ENCODE data around the gene TRABD2A.
"Not testable (repeated sequence)": the region's sequence is repeated elsewhere in the genome, so short reads cannot be mapped to it uniquely, and the experiment has no call there.

The TRABD2A gene

GRCh38 chr2:84919885-84920580 lies 39.1 kb upstream of the TRABD2A start:
- Histone ChIP-seq H4K20me1 (ENCODE audit: insufficient read depth, low read length) (no peaks in the 10 kb centered on the region), H3K4me1 (ENCODE audit: insufficient read depth, low read length) (no peaks in the 10 kb centered on the region), H3K9me3 (ENCODE audit: insufficient read depth, low read length, severe bottlenecking) (no peaks in the 10 kb centered on the region), H2AFZ (ENCODE audit: low read depth, low read length) (no peak overlapping the region), H3K27me3 (ENCODE audit: insufficient read depth, low read length, poor library complexity) (no peaks in the 10 kb centered on the region), H3K27ac (ENCODE audit: low read length) (no peak overlapping the region), H3K4me2 (ENCODE audit: insufficient read depth, low read length) (no peak overlapping the region), H3K9ac (ENCODE audit: low read depth, low read length) (no peak overlapping the region), H3K79me2 (ENCODE audit: insufficient read depth, low read length) (no peaks in the 10 kb centered on the region), H3K4me3 (ENCODE audit: low read depth in 1 of 2, low read length in 2 of 2) (no peak overlapping the region), H3K36me3 (ENCODE audit: insufficient read depth, low read length) (no peaks in the 10 kb centered on the region)
- TF ChIP-seq EZH2 (IDR thresholded peaks at IDR 0.05; ENCODE audit: borderline replicate concordance, low read depth, low read length, severe bottlenecking) (no peak), CTCF (IDR thresholded peaks at IDR 0.05; ENCODE audit: borderline replicate concordance, extremely low read depth, low read length, poor library complexity, severe bottlenecking) (no peak)
- ATAC-seq (ENCODE audit: insufficient read depth, low read depth) (no peak), DNase-seq (no peak)

GRCh38 chr2:84918430-84918829 lies 37.5 kb upstream of the TRABD2A start:
- no peak for ATAC-seq (ENCODE audit: insufficient read depth, low read depth)
- no peak overlapping the region for H3K9ac ChIP-seq (ENCODE audit: low read depth, low read length)
- H3K36me3 ChIP-seq (ENCODE audit: insufficient read depth, low read length): no peaks in the 10 kb centered on the region
- H3K4me2 ChIP-seq (ENCODE audit: insufficient read depth, low read length): no peak overlapping the region
- no peaks in the 10 kb centered on the region for H3K79me2 ChIP-seq (ENCODE audit: insufficient read depth, low read length)
- TF ChIP-seq EZH2 (IDR thresholded peaks at IDR 0.05; ENCODE audit: borderline replicate concordance, low read depth, low read length, severe bottlenecking) (no peak), CTCF (IDR thresholded peaks at IDR 0.05; ENCODE audit: borderline replicate concordance, extremely low read depth, low read length, poor library complexity, severe bottlenecking) (no peak)
- no peak overlapping the region for H3K27ac ChIP-seq (ENCODE audit: low read length)
- H3K9me3 ChIP-seq (ENCODE audit: insufficient read depth, low read length, severe bottlenecking): no peaks in the 10 kb centered on the region
- no peak for DNase-seq
- H3K27me3 ChIP-seq (ENCODE audit: insufficient read depth, low read length, poor library complexity): no peaks in the 10 kb centered on the region
- H3K4me3 ChIP-seq (ENCODE audit: low read depth in 1 of 2, low read length in 2 of 2): no peak overlapping the region
- H4K20me1 ChIP-seq (ENCODE audit: insufficient read depth, low read length): no peaks in the 10 kb centered on the region
- H3K4me1 ChIP-seq (ENCODE audit: insufficient read depth, low read length): no peaks in the 10 kb centered on the region
- no peak overlapping the region for H2AFZ ChIP-seq (ENCODE audit: low read depth, low read length)

GRCh38 chr2:84917821-84918220 lies 36.9 kb upstream of the TRABD2A start:
- not testable (repeated sequence) for H3K9me3 ChIP-seq (ENCODE audit: insufficient read depth, low read length, severe bottlenecking); H3K4me2 ChIP-seq (ENCODE audit: insufficient read depth, low read length); H2AFZ ChIP-seq (ENCODE audit: low read depth, low read length); H3K9ac ChIP-seq (ENCODE audit: low read depth, low read length); H4K20me1 ChIP-seq (ENCODE audit: insufficient read depth, low read length); H3K27ac ChIP-seq (ENCODE audit: low read length); H3K27me3 ChIP-seq (ENCODE audit: insufficient read depth, low read length, poor library complexity); ATAC-seq (ENCODE audit: insufficient read depth, low read depth); H3K4me1 ChIP-seq (ENCODE audit: insufficient read depth, low read length); H3K4me3 ChIP-seq (ENCODE audit: low read depth in 1 of 2, low read length in 2 of 2); DNase-seq; H3K79me2 ChIP-seq (ENCODE audit: insufficient read depth, low read length); H3K36me3 ChIP-seq (ENCODE audit: insufficient read depth, low read length)

GRCh38 chr2:84915675-84916074 lies 34.8 kb upstream of the TRABD2A start:
- H3K27me3 ChIP-seq (ENCODE audit: insufficient read depth, low read length, poor library complexity); H3K4me3 ChIP-seq (ENCODE audit: low read depth in 1 of 2, low read length in 2 of 2); H3K79me2 ChIP-seq (ENCODE audit: insufficient read depth, low read length); H3K36me3 ChIP-seq (ENCODE audit: insufficient read depth, low read length); H3K4me1 ChIP-seq (ENCODE audit: insufficient read depth, low read length); DNase-seq; H3K9ac ChIP-seq (ENCODE audit: low read depth, low read length); H3K9me3 ChIP-seq (ENCODE audit: insufficient read depth, low read length, severe bottlenecking); ATAC-seq (ENCODE audit: insufficient read depth, low read depth); H3K27ac ChIP-seq (ENCODE audit: low read length); H3K4me2 ChIP-seq (ENCODE audit: insufficient read depth, low read length); H2AFZ ChIP-seq (ENCODE audit: low read depth, low read length); H4K20me1 ChIP-seq (ENCODE audit: insufficient read depth, low read length): not testable (repeated sequence)

Measured in DND-41 (cell line).